HFF-Myc (cell line): ENCODE results near the gene SNAPC3.
"Not testable (repeated sequence)": the region's sequence is repeated elsewhere in the genome, so short reads cannot be mapped to it uniquely, and the experiment has no call there.

ENCODE experiments used
- DNase-seq: peaks from one replicate; pipeline ENCODE4 v3.0.0-alpha.2; 2011; ENCODE audit warnings: low read depth; ENCODE audit errors: extremely low read depth
- H3K4me3 ChIP-seq: replicated peaks from 2 replicates; pipeline ENCODE4 v1.5.1; 2011; ENCODE audit warnings: low read depth, mild to moderate bottlenecking, control low read depth, low read length
- CTCF ChIP-seq: IDR thresholded peaks from 2 replicates; pipeline ENCODE4 v1.5.1; 2012; ENCODE audit warnings: mild to moderate bottlenecking, low read depth, low read length, control low read depth; ENCODE audit errors: missing control alignments

Gene SNAPC3

GRCh38 chr9:15422372-15423230 is at the start of gene SNAPC3:
Gene SNAPC3 (plus strand): TSS chr9:15422876. CDS start chr9:15422880, 4 bp downstream.
- H3K4me3 ChIP-seq, result peak within 1 kb of the TSS; percentile 99
- TF ChIP-seq CTCF, result no peak
- DNase-seq, result peak; percentile 65

GRCh38 chr9:15373881-15374280 is 48.8 kb upstream of the SNAPC3 start:
- DNase-seq, result no peak
- no peak for TF ChIP-seq CTCF
- H3K4me3 ChIP-seq, result no peak overlapping the region

GRCh38 chr9:15374310-15374709 is 48.4 kb upstream of the SNAPC3 start:
- H3K4me3 ChIP-seq, result no peak overlapping the region
- no peak for TF ChIP-seq CTCF
- no peak for DNase-seq

DNA sequence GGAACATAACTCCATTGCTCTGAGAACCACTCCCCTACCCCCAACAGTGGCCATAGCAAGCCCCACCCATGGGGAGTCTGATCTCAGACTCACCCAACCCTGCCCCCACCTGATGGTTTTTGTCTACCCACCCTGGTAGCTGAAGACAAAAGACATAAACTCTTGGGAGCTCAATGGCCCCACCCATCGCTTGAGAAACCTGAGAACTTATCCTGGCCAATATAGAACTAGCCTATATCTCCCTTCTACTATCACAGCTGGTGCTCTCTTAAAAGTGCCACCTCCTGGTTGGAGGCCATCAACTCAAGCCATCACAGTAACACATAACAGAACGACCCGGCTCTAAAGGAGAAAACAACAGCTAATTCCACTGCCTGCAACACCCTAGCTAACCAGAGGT is 47.9 kb upstream of the SNAPC3 start:
- H3K4me3 ChIP-seq, result no peak overlapping the region
- no peak for TF ChIP-seq CTCF
- no peak for DNase-seq

GRCh38 chr9:15377625-15378540 is 44.8 kb upstream of the SNAPC3 start:
- no peak overlapping the region for H3K4me3 ChIP-seq
- TF ChIP-seq CTCF, result no peak

GRCh38 chr9:15379317-15379716 is 43.4 kb upstream of the SNAPC3 start:
- not testable (repeated sequence) for DNase-seq, H3K4me3 ChIP-seq

More at GRCh38 chr9:15377625-15378540, 44.8 kb upstream of the SNAPC3 start:
- no peak for DNase-seq

DNA sequence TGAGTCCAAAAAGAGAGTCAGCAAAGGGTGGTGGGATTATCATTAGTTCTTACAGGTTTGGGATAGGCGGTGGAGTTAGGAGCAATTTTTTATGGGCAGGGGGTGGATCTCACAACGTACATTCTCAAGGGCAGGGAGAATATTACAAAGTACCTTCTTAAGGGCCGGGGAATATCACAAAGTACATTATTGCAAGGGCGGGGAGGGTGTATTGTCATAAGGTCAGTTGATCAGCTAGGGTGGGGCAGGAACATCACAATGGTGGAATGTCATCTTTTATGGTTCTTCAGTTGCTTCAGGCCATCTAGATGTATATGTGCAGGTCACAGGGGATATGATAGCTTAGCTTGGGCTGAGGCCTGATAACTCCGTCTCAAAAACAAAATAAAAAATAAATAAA is 42.8 kb upstream of the SNAPC3 start:
- not testable (repeated sequence) for DNase-seq, H3K4me3 ChIP-seq
